Measurements from ENCODE around the gene SHISAL1. TPM values are rescaled to one million over a fixed set of nuclear protein-coding genes. Genes with fewer than 3 reads are reported as not detected.

SHISAL1 gene
- total RNA-seq, 1 experiment from 2014 or later, result not detected

DNA sequence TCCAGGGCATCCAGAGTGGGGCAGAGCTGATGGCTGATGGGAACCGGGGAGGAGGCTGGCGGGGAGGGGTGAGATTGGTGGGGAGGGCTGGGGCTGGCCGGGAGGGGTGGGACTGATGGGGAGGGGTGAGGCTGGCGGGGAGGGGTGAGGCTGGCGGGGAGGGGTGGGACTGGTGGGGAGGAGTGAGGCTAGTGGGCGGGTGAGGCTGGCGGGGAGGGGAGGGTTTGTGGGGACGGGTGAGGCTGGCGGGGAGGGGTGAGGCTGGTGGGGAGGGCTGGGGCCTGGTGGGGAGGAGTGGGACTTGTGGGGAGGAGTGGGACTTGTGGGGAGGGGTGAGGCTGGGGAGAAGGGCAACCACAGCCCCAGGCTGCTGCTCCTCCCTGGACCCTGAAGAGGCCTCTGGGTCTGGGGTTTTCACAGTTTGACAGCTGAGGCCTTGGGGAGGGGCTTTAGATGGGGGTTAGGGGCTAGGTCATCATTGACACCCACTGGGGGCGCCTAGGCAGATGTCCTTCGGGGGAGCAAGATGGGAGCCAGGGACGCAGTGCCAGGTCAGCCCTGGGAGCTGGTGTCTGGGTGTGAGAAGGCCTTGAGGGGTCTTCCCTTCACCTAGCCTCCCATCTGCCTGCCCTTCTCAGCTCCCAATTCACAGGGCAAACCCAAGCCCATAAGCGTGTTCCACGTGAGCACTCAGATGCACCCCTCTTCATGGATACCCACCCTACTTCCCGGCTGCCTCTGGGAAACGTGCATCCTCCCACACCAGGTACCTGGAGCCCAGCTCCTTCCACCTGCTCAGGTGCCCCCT lies 105.4 kb downstream of the SHISAL1 start:
- intact Hi-C loops (cut with micrococcal nuclease; ENCODE audit: unreplicated experiment), result no loop called here
- DNase-seq, result no peak
- Mint-ChIP-seq H3K27me3 (ENCODE audit: unreplicated experiment) (peaks cover 100% of the 10 kb centered on the region), H3K4me1 (ENCODE audit: low read depth, unreplicated experiment) (no peaks in the 10 kb centered on the region), H3K9me3 (ENCODE audit: low read depth, unreplicated experiment) (peaks cover 3% of the 10 kb centered on the region), H3K36me3 (ENCODE audit: insufficient read depth, unreplicated experiment) (peaks cover 4% of the 10 kb centered on the region), H3K4me3 (ENCODE audit: low read depth, unreplicated experiment) (no peak overlapping the region), H3K27ac (ENCODE audit: unreplicated experiment) (no peak overlapping the region)
- CTCF ChIA-PET, result interaction anchor here (0.5 kb wide), 1 partner anchor 541 kb away, joined by 4 read pairs; no protein-coding TSS in a partner anchor
- TF ChIP-seq, protein P1, sequence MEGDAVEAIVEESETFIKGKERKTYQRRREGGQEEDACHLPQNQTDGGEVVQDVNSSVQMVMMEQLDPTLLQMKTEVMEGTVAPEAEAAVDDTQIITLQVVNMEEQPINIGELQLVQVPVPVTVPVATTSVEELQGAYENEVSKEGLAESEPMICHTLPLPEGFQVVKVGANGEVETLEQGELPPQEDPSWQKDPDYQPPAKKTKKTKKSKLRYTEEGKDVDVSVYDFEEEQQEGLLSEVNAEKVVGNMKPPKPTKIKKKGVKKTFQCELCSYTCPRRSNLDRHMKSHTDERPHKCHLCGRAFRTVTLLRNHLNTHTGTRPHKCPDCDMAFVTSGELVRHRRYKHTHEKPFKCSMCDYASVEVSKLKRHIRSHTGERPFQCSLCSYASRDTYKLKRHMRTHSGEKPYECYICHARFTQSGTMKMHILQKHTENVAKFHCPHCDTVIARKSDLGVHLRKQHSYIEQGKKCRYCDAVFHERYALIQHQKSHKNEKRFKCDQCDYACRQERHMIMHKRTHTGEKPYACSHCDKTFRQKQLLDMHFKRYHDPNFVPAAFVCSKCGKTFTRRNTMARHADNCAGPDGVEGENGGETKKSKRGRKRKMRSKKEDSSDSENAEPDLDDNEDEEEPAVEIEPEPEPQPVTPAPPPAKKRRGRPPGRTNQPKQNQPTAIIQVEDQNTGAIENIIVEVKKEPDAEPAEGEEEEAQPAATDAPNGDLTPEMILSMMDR (IDR thresholded peaks at IDR 0.05; ENCODE audit: unreplicated experiment), result no peak
- no TSS peak for BruUV-seq (replicated peaks)

DNA sequence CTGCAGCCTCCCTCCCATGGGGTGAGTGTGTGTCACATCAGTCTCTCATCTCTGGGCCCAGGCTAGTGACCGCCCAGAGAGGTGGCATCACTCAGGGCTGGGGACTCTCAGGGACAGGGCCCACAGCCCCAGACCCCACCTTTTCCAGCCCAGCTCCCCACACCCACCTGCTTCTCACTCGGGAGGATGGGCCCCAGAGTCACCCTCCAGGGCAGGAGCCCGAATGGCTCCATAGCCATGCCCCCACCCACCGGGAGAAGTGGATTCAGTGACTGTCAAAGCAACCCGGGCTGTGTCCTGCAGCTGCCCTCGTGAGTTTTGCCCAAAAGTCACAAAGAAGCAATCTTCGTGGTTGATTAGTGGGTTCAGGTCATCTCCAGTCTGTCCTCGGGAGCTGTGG lies 106.1 kb downstream of the SHISAL1 start:
- CTCF ChIA-PET, result no interaction called here
- Mint-ChIP-seq H3K36me3 (ENCODE audit: insufficient read depth, unreplicated experiment) (peaks cover 4% of the 10 kb centered on the region), H3K27ac (ENCODE audit: unreplicated experiment) (no peak overlapping the region), H3K4me1 (ENCODE audit: low read depth, unreplicated experiment) (no peaks in the 10 kb centered on the region), H3K27me3 (ENCODE audit: unreplicated experiment) (peaks cover 100% of the 10 kb centered on the region), H3K9me3 (ENCODE audit: low read depth, unreplicated experiment) (peaks cover 3% of the 10 kb centered on the region), H3K4me3 (ENCODE audit: low read depth, unreplicated experiment) (no peak overlapping the region)
- intact Hi-C loops (cut with micrococcal nuclease; ENCODE audit: unreplicated experiment), result no loop called here
- no TSS peak for BruUV-seq (replicated peaks)
- no peak for DNase-seq
- TF ChIP-seq, protein P1 (IDR thresholded peaks at IDR 0.05; ENCODE audit: unreplicated experiment), result no peak

DNA sequence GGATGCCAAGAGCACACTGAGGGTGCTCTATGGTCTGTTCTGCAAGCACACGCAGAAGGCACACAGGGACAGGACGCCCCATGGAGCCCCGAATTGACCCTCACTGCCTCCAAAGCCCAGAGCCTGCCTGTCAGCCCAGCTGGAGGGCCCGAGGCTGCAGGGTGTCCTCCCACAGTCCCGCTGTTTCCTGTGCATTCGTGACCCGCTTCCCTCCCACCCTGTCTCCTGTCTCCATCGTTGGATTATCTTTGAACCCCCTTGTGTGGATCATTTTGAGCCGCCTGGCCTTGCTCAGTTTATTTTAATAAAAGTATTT lies 106.5 kb downstream of the SHISAL1 start:
- peaks cover 100% of the 10 kb centered on the region for H3K27me3 Mint-ChIP-seq (ENCODE audit: unreplicated experiment)
- CTCF ChIA-PET, result no interaction called here
- TF ChIP-seq, protein P1 (IDR thresholded peaks at IDR 0.05; ENCODE audit: unreplicated experiment), result no peak
- H3K4me1 Mint-ChIP-seq (ENCODE audit: low read depth, unreplicated experiment), result no peaks in the 10 kb centered on the region
- peaks cover 3% of the 10 kb centered on the region for H3K9me3 Mint-ChIP-seq (ENCODE audit: low read depth, unreplicated experiment)
- no TSS peak for BruUV-seq (replicated peaks)
- H3K36me3 Mint-ChIP-seq (ENCODE audit: insufficient read depth, unreplicated experiment), result peaks cover 4% of the 10 kb centered on the region
- H3K27ac Mint-ChIP-seq (ENCODE audit: unreplicated experiment), result no peak overlapping the region
- intact Hi-C loops (cut with micrococcal nuclease; ENCODE audit: unreplicated experiment), result no loop called here
- DNase-seq, result no peak
- no peak overlapping the region for H3K4me3 Mint-ChIP-seq (ENCODE audit: low read depth, unreplicated experiment)

DNA sequence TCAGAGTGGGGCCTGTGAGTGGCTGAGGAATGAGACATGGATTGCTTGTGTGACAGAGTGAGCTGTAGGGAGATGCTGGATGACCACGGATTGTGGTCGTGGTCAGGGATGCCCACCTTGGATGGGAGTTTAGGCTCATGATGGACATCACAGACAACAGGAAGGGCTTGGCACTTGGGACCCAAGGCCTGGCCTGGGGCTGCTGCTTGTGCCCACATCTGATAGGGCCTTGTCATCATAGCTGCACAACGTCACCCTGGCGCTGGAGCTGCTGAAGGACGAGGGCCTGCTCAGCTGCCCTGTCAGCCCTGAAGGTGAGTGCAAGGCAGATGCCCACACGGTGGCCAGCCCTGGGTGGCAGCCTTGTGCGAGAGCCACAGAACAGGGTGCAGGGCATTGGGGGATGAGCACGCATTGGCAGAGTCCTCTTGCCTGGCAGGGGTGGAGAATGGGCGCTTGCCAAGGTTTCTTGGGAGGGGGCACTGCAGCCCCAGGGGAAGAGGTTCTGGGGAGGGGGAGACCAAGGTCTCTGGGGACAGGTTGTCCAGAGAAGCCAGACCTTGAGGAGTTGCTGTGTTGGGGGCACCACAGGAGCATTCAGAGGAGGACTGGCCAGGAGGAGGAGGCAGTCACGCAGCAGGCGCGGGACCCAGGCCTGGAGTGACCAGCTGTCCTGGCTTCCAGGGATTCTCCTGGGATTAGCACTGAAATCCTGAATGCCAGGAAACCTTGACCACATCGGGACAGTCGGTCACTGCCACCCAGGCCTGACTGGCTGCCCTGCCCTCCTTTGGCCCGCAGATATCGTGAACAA lies 107.0 kb downstream of the SHISAL1 start:
- no TSS peak for BruUV-seq (replicated peaks)
- intact Hi-C loops (cut with micrococcal nuclease; ENCODE audit: unreplicated experiment), result no loop called here
- H3K27me3 Mint-ChIP-seq (ENCODE audit: unreplicated experiment), result peaks cover 100% of the 10 kb centered on the region
- no peak overlapping the region for H3K4me3 Mint-ChIP-seq (ENCODE audit: low read depth, unreplicated experiment)
- CTCF ChIA-PET, result no interaction called here
- H3K36me3 Mint-ChIP-seq (ENCODE audit: insufficient read depth, unreplicated experiment), result peaks cover 4% of the 10 kb centered on the region
- H3K4me1 Mint-ChIP-seq (ENCODE audit: low read depth, unreplicated experiment), result no peaks in the 10 kb centered on the region
- no peak overlapping the region for H3K27ac Mint-ChIP-seq (ENCODE audit: unreplicated experiment)
- H3K9me3 Mint-ChIP-seq (ENCODE audit: low read depth, unreplicated experiment), result peaks cover 3% of the 10 kb centered on the region
- DNase-seq, result no peak
- TF ChIP-seq, protein P1 (IDR thresholded peaks at IDR 0.05; ENCODE audit: unreplicated experiment), result no peak
